ENCODE results near the gene GRAMD2B. TPM values are rescaled to one million over a fixed set of nuclear protein-coding genes. Genes with fewer than 3 reads are reported as not detected.

GRAMD2B gene
- total RNA-seq, 1 experiment from 2014 or later, result 7.2 TPM

DNA sequence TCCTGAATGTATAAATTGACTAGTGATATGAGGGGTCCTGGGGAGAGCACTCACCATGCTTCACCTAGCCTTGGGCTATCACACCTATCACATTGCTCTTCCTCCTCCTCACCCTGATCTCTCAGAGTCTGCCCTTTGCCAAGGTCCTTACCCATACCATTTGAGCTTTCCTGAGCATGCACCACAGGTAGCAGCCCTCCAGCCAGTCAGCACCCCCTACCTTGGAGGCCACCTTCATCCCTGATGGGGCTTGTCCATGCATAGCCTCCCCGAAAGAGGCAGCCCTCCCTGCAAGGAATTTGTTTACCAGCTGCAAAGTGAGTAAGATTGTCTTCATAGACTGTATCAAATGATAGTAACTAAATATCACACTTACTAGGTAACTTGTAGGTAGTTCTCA is 88.8 kb downstream of the GRAMD2B start:
- Histone ChIP-seq H3K9ac (ENCODE audit: low read length) (no peak overlapping the region), H3K27me3 (ENCODE audit: insufficient read depth, low read length) (no peaks in the 10 kb centered on the region), H3K36me3 (ENCODE audit: control insufficient read depth in 1 of 2, insufficient read depth in 2 of 2, low read length in 2 of 2) (no peaks in the 10 kb centered on the region), H3K4me2 (ENCODE audit: low read length) (no peak overlapping the region), H3K4me1 (ENCODE audit: control insufficient read depth in 1 of 2, insufficient read depth in 2 of 2, low read length in 2 of 2) (peaks cover 4 to 7% of the 10 kb centered on the region in 2 experiments; a peak in 3 of 4 replicates), H3K27ac (ENCODE audit: low read depth, low read length) (no peak overlapping the region), H3K4me3 (replicated peaks in 1 of 2; ENCODE audit: low read depth in 1 of 2, low read length in 2 of 2) (no peak overlapping the region), H3K9me2 (ENCODE audit: insufficient read depth) (no peaks in the 10 kb centered on the region), H4K20me1 (ENCODE audit: insufficient read depth) (no peaks in the 10 kb centered on the region), H2AFZ (ENCODE audit: low read depth, low read length, poor library complexity, severe bottlenecking) (no peak overlapping the region), H3K9me3 (ENCODE audit: control insufficient read depth in 1 of 2, insufficient read depth in 1 of 2, low read depth in 1 of 2, low read length in 2 of 2) (no peaks in the 10 kb centered on the region), H3K79me2 (ENCODE audit: insufficient read depth, low read length) (no peaks in the 10 kb centered on the region)
- no TSS peak for BruUV-seq (replicated peaks)
- CTCF ChIA-PET, result interaction anchor here (2.2 kb wide), 1 partner anchor 12 kb away, joined by 12 read pairs; no protein-coding TSS in a partner anchor
- RAD21 ChIA-PET (ENCODE audit: low non-redundant PET in 1 of 2, low total read pairs in 2 of 2, uncharacterized antibody in 2 of 2, unreplicated experiment in 2 of 2), result no interaction called here
- ATAC-seq (no peak), DNase-seq (ENCODE audit: low read depth, low spot score) (no peak)
- TF ChIP-seq CEBPB (IDR thresholded peaks at IDR 0.05; ENCODE audit: low read depth) (no peak), EGR1 (IDR thresholded peaks at IDR 0.05; ENCODE audit: low read depth) (no peak), YY1 (IDR thresholded peaks at IDR 0.05; ENCODE audit: extremely low read depth, insufficient replicate concordance, low read depth, low read length) (no peak), POLR2AphosphoS5 (IDR thresholded peaks at IDR 0.05; ENCODE audit: low read depth, low read length) (no peak), TCF7L2 (IDR thresholded peaks at IDR 0.05; ENCODE audit: borderline replicate concordance, extremely low read depth, insufficient read depth, insufficient read length) (no peak), CBX3 (IDR thresholded peaks at IDR 0.05; ENCODE audit: low read depth) (no peak), EZH2phosphoT487 (IDR thresholded peaks at IDR 0.05; ENCODE audit: borderline replicate concordance) (no peak), RAD21 (IDR thresholded peaks at IDR 0.05; ENCODE audit: low read depth) (no peak)
- TF ChIP-seq, protein P1, sequence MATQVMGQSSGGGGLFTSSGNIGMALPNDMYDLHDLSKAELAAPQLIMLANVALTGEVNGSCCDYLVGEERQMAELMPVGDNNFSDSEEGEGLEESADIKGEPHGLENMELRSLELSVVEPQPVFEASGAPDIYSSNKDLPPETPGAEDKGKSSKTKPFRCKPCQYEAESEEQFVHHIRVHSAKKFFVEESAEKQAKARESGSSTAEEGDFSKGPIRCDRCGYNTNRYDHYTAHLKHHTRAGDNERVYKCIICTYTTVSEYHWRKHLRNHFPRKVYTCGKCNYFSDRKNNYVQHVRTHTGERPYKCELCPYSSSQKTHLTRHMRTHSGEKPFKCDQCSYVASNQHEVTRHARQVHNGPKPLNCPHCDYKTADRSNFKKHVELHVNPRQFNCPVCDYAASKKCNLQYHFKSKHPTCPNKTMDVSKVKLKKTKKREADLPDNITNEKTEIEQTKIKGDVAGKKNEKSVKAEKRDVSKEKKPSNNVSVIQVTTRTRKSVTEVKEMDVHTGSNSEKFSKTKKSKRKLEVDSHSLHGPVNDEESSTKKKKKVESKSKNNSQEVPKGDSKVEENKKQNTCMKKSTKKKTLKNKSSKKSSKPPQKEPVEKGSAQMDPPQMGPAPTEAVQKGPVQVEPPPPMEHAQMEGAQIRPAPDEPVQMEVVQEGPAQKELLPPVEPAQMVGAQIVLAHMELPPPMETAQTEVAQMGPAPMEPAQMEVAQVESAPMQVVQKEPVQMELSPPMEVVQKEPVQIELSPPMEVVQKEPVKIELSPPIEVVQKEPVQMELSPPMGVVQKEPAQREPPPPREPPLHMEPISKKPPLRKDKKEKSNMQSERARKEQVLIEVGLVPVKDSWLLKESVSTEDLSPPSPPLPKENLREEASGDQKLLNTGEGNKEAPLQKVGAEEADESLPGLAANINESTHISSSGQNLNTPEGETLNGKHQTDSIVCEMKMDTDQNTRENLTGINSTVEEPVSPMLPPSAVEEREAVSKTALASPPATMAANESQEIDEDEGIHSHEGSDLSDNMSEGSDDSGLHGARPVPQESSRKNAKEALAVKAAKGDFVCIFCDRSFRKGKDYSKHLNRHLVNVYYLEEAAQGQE (IDR thresholded peaks at IDR 0.05; ENCODE audit: low read depth), result no peak
- TF ChIP-seq, protein P2, sequence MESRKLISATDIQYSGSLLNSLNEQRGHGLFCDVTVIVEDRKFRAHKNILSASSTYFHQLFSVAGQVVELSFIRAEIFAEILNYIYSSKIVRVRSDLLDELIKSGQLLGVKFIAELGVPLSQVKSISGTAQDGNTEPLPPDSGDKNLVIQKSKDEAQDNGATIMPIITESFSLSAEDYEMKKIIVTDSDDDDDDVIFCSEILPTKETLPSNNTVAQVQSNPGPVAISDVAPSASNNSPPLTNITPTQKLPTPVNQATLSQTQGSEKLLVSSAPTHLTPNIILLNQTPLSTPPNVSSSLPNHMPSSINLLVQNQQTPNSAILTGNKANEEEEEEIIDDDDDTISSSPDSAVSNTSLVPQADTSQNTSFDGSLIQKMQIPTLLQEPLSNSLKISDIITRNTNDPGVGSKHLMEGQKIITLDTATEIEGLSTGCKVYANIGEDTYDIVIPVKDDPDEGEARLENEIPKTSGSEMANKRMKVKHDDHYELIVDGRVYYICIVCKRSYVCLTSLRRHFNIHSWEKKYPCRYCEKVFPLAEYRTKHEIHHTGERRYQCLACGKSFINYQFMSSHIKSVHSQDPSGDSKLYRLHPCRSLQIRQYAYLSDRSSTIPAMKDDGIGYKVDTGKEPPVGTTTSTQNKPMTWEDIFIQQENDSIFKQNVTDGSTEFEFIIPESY (IDR thresholded peaks at IDR 0.05; ENCODE audit: extremely low read depth, insufficient replicate concordance, low read length), result no peak
- TF ChIP-seq, protein P3, sequence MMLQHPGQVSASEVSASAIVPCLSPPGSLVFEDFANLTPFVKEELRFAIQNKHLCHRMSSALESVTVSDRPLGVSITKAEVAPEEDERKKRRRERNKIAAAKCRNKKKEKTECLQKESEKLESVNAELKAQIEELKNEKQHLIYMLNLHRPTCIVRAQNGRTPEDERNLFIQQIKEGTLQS (IDR thresholded peaks at IDR 0.05), result no peak
- intact Hi-C loops (cut with micrococcal nuclease), result no loop called here
- POLR2A ChIA-PET, result no interaction called here
